ENCODE data around the gene C12orf75. TPM values are rescaled to one million over a fixed set of nuclear protein-coding genes. Genes with fewer than 3 reads are reported as not detected.
"Not testable (repeated sequence)": the region's sequence is repeated elsewhere in the genome, so short reads cannot be mapped to it uniquely, and the experiment has no call there.

C12orf75 gene
- total RNA-seq, 1 donor from 2014 or later = 43.1 TPM

DNA sequence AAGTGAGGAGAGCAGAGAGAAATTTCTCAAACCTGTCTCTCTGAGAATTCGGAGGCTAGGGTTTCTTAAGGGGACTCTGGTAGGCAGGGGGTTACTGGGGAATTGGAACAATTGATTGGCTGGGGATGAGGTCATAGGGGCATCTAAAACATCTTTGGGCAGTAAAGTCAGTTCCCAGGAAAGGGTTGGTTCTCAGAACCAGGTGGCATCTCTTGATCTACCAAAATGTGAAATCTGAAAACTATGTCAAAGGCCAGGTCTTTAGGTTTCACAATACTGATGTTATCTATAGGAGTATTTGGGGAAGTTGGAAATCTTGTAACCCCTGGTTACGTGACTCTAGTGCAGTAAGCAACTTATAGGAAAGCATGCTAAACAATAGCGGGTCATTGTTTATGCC, 6.9 kb downstream of the C12orf75 start:
- Mint-ChIP-seq H3K4me3 (no peak overlapping the region), H3K27me3 (no peaks in the 10 kb centered on the region), H3K4me1 (ENCODE audit: unreplicated experiment) (peaks cover 24% of the 10 kb centered on the region), H3K9me3 (peaks cover 5% of the 10 kb centered on the region), H3K27ac (no peak overlapping the region), H3K36me3 (peaks cover 9% of the 10 kb centered on the region)
- TF ChIP-seq, protein P1, sequence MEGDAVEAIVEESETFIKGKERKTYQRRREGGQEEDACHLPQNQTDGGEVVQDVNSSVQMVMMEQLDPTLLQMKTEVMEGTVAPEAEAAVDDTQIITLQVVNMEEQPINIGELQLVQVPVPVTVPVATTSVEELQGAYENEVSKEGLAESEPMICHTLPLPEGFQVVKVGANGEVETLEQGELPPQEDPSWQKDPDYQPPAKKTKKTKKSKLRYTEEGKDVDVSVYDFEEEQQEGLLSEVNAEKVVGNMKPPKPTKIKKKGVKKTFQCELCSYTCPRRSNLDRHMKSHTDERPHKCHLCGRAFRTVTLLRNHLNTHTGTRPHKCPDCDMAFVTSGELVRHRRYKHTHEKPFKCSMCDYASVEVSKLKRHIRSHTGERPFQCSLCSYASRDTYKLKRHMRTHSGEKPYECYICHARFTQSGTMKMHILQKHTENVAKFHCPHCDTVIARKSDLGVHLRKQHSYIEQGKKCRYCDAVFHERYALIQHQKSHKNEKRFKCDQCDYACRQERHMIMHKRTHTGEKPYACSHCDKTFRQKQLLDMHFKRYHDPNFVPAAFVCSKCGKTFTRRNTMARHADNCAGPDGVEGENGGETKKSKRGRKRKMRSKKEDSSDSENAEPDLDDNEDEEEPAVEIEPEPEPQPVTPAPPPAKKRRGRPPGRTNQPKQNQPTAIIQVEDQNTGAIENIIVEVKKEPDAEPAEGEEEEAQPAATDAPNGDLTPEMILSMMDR (conservative IDR thresholded peaks at IDR 0.05) = no peak
- no peak for DNase-seq (ENCODE audit: extremely low spot score, unreplicated experiment)

DNA sequence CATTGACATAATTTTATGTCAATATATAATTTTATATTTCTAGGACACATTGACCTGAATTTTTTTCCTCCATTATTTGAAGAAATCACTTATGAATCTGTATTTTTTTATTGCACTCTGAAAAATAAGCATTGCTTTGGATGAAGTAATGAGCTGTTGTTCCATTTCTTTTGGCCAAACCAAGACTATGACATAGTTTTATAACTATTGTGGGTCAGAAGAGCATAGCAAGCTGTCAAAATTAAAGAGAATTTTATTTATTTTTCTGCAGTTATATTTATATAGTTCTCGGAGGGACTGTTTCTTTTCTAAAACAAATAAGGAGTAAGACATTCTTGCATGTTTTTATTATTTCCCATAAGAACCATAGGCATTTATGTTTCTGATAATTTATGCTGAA, 8.5 kb downstream of the C12orf75 start:
- no peak overlapping the region for H3K27ac Mint-ChIP-seq

DNA sequence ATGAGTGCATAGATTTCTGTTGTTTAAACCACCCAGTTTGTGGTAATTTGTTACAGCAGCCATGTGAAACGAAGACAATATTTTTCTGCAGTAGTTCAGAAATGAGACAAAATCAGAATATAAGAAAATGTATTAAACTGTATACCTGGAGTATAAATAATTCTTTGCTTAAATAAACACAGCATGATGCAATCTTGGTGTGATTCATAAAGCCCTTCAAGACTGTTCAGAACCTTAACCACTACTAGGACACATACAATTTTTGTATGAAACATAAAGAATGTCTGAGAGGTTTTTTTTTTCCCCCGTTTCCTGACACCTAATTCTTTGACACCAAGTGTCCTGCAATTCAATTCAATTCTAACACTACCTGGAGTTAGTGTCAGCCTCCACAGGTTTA, 10.5 kb downstream of the C12orf75 start:
- Mint-ChIP-seq H3K27me3 (no peaks in the 10 kb centered on the region), H3K36me3 (peaks cover 6% of the 10 kb centered on the region), H3K4me3 (no peak overlapping the region), H3K4me1 (ENCODE audit: unreplicated experiment) (peaks cover 4% of the 10 kb centered on the region), H3K9me3 (peaks cover 5% of the 10 kb centered on the region), H3K27ac (no peak overlapping the region)
- TF ChIP-seq, protein P1 (conservative IDR thresholded peaks at IDR 0.05) = no peak
- DNase-seq (ENCODE audit: extremely low spot score, unreplicated experiment) = no peak

More for the DNA sequence above, 8.5 kb downstream of the C12orf75 start:
- peaks cover 5% of the 10 kb centered on the region for H3K9me3 Mint-ChIP-seq
- H3K4me3 Mint-ChIP-seq = no peak overlapping the region
- no peaks in the 10 kb centered on the region for H3K27me3 Mint-ChIP-seq
- peaks cover 16% of the 10 kb centered on the region for H3K4me1 Mint-ChIP-seq (ENCODE audit: unreplicated experiment)
- DNase-seq (ENCODE audit: extremely low spot score, unreplicated experiment) = no peak
- TF ChIP-seq, protein P1 (conservative IDR thresholded peaks at IDR 0.05) = no peak
- H3K36me3 Mint-ChIP-seq = peaks cover 6% of the 10 kb centered on the region

DNA sequence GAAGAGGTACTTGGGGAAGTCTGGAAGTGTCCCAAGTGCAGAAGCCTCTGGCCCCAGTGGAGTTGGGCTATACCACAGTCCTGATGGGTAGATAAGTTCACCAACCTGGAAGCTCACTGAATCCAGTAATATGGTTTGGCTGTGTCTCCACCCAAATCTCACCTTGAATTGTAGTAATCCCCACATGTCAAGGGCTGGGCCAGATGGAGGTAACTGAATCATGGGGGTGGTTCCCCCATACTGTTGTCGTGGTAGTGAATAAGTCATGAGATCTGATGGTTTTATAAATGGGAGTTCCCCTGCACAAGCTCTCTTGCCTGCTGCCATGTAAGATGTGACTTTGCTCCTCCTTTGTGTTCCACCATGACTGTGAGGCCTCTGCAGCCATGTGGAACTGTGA, 11.1 kb downstream of the C12orf75 start:
- H3K27me3 Mint-ChIP-seq; H3K36me3 Mint-ChIP-seq; H3K9me3 Mint-ChIP-seq; DNase-seq (ENCODE audit: extremely low spot score, unreplicated experiment); H3K4me3 Mint-ChIP-seq; H3K4me1 Mint-ChIP-seq (ENCODE audit: unreplicated experiment); H3K27ac Mint-ChIP-seq: not testable (repeated sequence)

DNA sequence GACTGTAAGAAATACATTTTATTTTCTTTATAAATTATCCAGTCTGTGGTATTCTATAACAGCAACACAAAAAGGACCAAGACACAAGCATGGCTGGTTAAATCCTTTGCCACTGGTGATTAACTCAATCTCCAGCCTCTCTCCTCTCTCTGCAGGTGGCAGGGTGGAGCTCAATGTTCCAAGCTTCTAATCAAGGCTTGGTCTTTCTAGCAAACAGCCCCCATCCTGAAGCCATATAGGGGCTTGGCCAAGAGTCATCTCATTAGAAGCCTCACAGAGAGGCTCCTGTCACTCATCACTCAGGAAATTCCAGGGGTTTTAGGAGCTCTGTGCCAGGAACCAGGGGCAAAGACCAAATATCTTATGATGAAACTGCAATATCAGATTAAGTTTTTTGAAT, 12.0 kb downstream of the C12orf75 start:
- H3K4me1 Mint-ChIP-seq (ENCODE audit: unreplicated experiment) = peaks cover 4% of the 10 kb centered on the region

DNA sequence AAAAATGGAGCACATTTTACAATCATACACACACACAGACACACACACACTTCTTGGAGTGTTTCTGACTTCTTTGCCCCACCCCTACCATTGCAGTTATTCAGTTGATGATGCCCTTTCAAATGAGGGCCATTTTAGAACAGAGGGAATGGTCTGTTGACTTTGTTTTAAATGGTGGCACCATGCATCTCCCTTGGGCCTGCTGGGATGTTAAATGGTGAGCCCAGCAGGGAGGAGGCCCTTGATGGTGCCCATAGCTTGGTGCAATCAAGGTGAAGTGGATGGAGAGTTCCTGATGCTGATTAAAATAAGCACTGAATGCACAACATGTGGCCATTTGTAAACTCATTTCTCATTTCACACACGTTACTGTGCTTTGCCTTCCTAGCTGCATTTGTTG, 13.3 kb downstream of the C12orf75 start:
- Mint-ChIP-seq H3K36me3 (peaks cover 9% of the 10 kb centered on the region), H3K27ac (no peak overlapping the region), H3K4me3 (no peak overlapping the region), H3K4me1 (ENCODE audit: unreplicated experiment) (peaks cover 3% of the 10 kb centered on the region), H3K27me3 (no peaks in the 10 kb centered on the region), H3K9me3 (peaks cover 5% of the 10 kb centered on the region)
- no peak for DNase-seq (ENCODE audit: extremely low spot score, unreplicated experiment)
- TF ChIP-seq, protein P1 (conservative IDR thresholded peaks at IDR 0.05) = no peak

More for the DNA sequence above, 12.0 kb downstream of the C12orf75 start:
- no peak overlapping the region for H3K27ac Mint-ChIP-seq
- H3K36me3 Mint-ChIP-seq = peaks cover 9% of the 10 kb centered on the region
- peaks cover 5% of the 10 kb centered on the region for H3K9me3 Mint-ChIP-seq
- H3K27me3 Mint-ChIP-seq = no peaks in the 10 kb centered on the region
- H3K4me3 Mint-ChIP-seq = no peak overlapping the region
- TF ChIP-seq, protein P1 (conservative IDR thresholded peaks at IDR 0.05) = no peak
- no peak for DNase-seq (ENCODE audit: extremely low spot score, unreplicated experiment)
